DOHH2 (cell line): ENCODE measurements around the gene AVPR1B.

ENCODE experiments used
- H3F3A ChIP-seq: fragments of 200-600 bp; sonication (generic), shearing (Covaris generic); 2 replicates; pipeline ENCODE4 v1.6.0; 2016; ENCODE audit warnings: antibody characterized with exemption, mild to moderate bottlenecking; ENCODE audit not compliant: control insufficient read depth, insufficient read depth
- H3K27ac ChIP-seq: fragments of 200-600 bp; sonication (generic); 2 replicates; pipeline ENCODE4 v1.5.1; 2014; ENCODE audit warnings: low read depth, mild to moderate bottlenecking, low read length, moderate library complexity
- H3K27me3 ChIP-seq: fragments of 200-600 bp; sonication (generic); 2 replicates; pipeline ENCODE4 v1.6.1; 2014; ENCODE audit warnings: mild to moderate bottlenecking, low read length, mixed read lengths; ENCODE audit not compliant: control insufficient read depth
- H3K36me3 ChIP-seq: fragments of 200-600 bp; sonication (generic); 2 replicates; pipeline ENCODE4 v1.6.1; 2014; ENCODE audit warnings: mild to moderate bottlenecking, low read length, moderate library complexity, mixed read lengths; ENCODE audit not compliant: control insufficient read depth
- H3K4me1 ChIP-seq: fragments of 200-600 bp; sonication (generic); 2 replicates; pipeline ENCODE4 v1.6.1; 2014; ENCODE audit warnings: mild to moderate bottlenecking, low read length, mixed read lengths; ENCODE audit not compliant: control insufficient read depth
- H3K4me2 ChIP-seq: fragments of 200-600 bp; sonication (generic); 2 replicates; pipeline ENCODE4 v1.6.0; 2014; ENCODE audit warnings: mild to moderate bottlenecking, low read length, moderate library complexity
- H3K4me3 ChIP-seq: fragments of 200-600 bp; sonication (generic); 2 replicates; pipeline ENCODE4 v1.5.1; 2014; ENCODE audit warnings: mild to moderate bottlenecking, low read length, mixed read lengths
- H3K79me2 ChIP-seq: fragments of 200-600 bp; sonication (generic); 2 replicates; pipeline ENCODE4 v1.6.1; 2014; ENCODE audit warnings: mild to moderate bottlenecking, low read length, mixed read lengths; ENCODE audit not compliant: control insufficient read depth
- H3K9me2 ChIP-seq: fragments of 200-600 bp; sonication (generic); replicated peaks from 2 replicates; pipeline ENCODE4 v1.6.1; 2014; ENCODE audit warnings: mild to moderate bottlenecking, low read length, mixed read lengths; ENCODE audit not compliant: control insufficient read depth
- H3K9me3 ChIP-seq: fragments of 200-600 bp; sonication (generic); 2 replicates; pipeline ENCODE4 v1.6.1; 2014; ENCODE audit warnings: antibody characterized with exemption, low read length, mixed read lengths; ENCODE audit not compliant: control insufficient read depth, insufficient read depth
- H4K20me1 ChIP-seq: fragments of 200-600 bp; sonication (generic); 2 replicates; pipeline ENCODE4 v1.6.0; 2014; ENCODE audit warnings: low read depth, mild to moderate bottlenecking, antibody characterized with exemption, low read length, moderate library complexity; ENCODE audit not compliant: control insufficient read depth, insufficient read depth
- EZH2phosphoT487 ChIP-seq: fragments of 200-600 bp; sonication (generic); IDR thresholded peaks from 2 replicates; pipeline ENCODE4 v1.6.1; 2017; ENCODE audit warnings: borderline replicate concordance, mild to moderate bottlenecking, antibody characterized with exemption, low read length, moderate library complexity, mixed read lengths
- TF ChIP-seq, protein P1 (sequence below): fragments of 200-600 bp; sonication (generic); IDR thresholded peaks from one replicate; pipeline ENCODE4 v1.5.1; 2014; ENCODE audit warnings: antibody characterized with exemption, mild to moderate bottlenecking, low read depth, low read length; ENCODE audit not compliant: poor library complexity, severe bottlenecking

The AVPR1B gene

DNA sequence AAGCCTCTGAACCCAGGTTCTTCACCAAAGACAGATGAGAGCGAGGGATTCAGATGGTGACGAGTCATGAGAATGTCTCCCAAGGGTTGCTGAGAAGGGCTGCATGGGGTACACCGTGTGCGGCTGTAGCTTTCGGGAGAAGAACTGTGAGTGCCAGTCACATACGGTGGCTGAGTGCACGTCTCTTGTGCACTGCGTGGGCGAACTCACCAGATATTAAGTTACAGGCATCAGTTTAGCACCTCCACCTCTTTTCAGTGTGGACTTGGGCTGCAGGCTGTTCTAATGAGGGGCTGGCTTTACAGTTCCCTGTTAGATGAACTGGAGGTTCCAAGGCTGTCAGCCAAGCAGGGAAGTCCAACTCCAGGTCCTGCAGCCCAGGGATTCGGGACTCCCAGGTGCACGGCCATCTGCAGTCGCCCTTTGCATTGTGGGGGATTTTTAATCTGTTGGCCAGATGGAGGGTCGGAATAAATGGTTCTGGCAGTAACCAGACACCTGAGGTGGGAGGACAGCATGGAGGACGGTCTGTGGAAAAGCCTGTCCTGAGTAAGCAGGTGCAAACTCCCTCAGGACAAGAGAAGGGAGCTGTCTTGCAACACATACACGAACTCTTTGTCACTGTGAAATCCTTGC, 26.5 kb upstream of the AVPR1B start:
- Histone ChIP-seq H3K4me2 (no peak overlapping the region), H3K36me3 (no peaks in the 10 kb centered on the region), H3K79me2 (no peaks in the 10 kb centered on the region), H3K9me2 (no peaks in the 10 kb centered on the region), H3K27me3 (peaks cover 38% of the 10 kb centered on the region), H3F3A (no peaks in the 10 kb centered on the region), H3K4me3 (no peak overlapping the region), H4K20me1 (no peaks in the 10 kb centered on the region), H3K4me1 (no peaks in the 10 kb centered on the region), H3K9me3 (no peaks in the 10 kb centered on the region), H3K27ac (no peak overlapping the region)
- TF ChIP-seq, protein P1, sequence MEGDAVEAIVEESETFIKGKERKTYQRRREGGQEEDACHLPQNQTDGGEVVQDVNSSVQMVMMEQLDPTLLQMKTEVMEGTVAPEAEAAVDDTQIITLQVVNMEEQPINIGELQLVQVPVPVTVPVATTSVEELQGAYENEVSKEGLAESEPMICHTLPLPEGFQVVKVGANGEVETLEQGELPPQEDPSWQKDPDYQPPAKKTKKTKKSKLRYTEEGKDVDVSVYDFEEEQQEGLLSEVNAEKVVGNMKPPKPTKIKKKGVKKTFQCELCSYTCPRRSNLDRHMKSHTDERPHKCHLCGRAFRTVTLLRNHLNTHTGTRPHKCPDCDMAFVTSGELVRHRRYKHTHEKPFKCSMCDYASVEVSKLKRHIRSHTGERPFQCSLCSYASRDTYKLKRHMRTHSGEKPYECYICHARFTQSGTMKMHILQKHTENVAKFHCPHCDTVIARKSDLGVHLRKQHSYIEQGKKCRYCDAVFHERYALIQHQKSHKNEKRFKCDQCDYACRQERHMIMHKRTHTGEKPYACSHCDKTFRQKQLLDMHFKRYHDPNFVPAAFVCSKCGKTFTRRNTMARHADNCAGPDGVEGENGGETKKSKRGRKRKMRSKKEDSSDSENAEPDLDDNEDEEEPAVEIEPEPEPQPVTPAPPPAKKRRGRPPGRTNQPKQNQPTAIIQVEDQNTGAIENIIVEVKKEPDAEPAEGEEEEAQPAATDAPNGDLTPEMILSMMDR, result no peak
- TF ChIP-seq EZH2phosphoT487, result no peak

GRCh38 chr1:206142770-206143169, 25.6 kb upstream of the AVPR1B start:
- H3F3A ChIP-seq, result no peaks in the 10 kb centered on the region
- TF ChIP-seq, protein P1, result no peak
- no peak for TF ChIP-seq EZH2phosphoT487
- no peak overlapping the region for H3K4me2 ChIP-seq
- H3K36me3 ChIP-seq, result no peaks in the 10 kb centered on the region
- no peak overlapping the region for H3K27ac ChIP-seq
- no peaks in the 10 kb centered on the region for H3K9me3 ChIP-seq
- peaks cover 45% of the 10 kb centered on the region for H3K27me3 ChIP-seq
- no peaks in the 10 kb centered on the region for H3K79me2 ChIP-seq
- H3K9me2 ChIP-seq, result no peaks in the 10 kb centered on the region
- no peaks in the 10 kb centered on the region for H4K20me1 ChIP-seq
- no peaks in the 10 kb centered on the region for H3K4me1 ChIP-seq
- H3K4me3 ChIP-seq, result no peak overlapping the region

GRCh38 chr1:206142011-206142410, 24.8 kb upstream of the AVPR1B start:
- Histone ChIP-seq H3F3A (no peaks in the 10 kb centered on the region), H3K4me3 (no peak overlapping the region), H3K9me3 (no peaks in the 10 kb centered on the region), H3K9me2 (no peaks in the 10 kb centered on the region), H3K27me3 (peaks cover 47% of the 10 kb centered on the region), H3K79me2 (no peaks in the 10 kb centered on the region), H3K4me2 (no peak overlapping the region), H4K20me1 (no peaks in the 10 kb centered on the region), H3K36me3 (no peaks in the 10 kb centered on the region), H3K27ac (no peak overlapping the region), H3K4me1 (no peaks in the 10 kb centered on the region)
- TF ChIP-seq EZH2phosphoT487, result no peak
- TF ChIP-seq, protein P1, result no peak
